SH-SY5Y (cell line): Measurements from ENCODE around the gene PLOD2.

Experiments
- GATA2 ChIP-seq: IDR thresholded peaks from 2 replicates; pipeline ENCODE4 v1.6.1; 2011; ENCODE audit warnings: mild to moderate bottlenecking, low read depth, low read length
- GATA3 ChIP-seq: IDR thresholded peaks from 2 replicates; pipeline ENCODE4 v1.6.1; 2011; ENCODE audit warnings: low read depth, mild to moderate bottlenecking, low read length, moderate library complexity

The PLOD2 gene

DNA sequence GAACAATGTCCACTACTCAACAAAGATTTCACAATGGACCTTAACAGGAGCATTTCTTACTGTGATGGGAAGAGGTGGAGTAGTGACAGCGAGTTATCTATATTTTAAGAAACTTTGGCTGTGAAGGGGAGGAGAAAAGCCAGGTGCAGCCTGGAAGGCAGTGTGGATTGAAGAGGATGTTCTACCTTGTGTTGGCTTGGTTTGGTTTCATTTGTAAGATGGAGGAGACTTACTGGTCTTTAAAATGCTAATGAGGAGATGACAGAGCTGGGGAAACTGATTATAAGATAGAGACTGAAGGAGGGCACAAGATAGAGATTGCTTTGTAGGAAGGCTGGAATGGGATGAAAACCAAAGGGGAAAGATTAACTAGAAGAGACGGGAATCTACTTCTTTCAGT lies 59.4 kb downstream of the PLOD2 start:
- TF ChIP-seq GATA2 (no peak), GATA3 (no peak)

DNA sequence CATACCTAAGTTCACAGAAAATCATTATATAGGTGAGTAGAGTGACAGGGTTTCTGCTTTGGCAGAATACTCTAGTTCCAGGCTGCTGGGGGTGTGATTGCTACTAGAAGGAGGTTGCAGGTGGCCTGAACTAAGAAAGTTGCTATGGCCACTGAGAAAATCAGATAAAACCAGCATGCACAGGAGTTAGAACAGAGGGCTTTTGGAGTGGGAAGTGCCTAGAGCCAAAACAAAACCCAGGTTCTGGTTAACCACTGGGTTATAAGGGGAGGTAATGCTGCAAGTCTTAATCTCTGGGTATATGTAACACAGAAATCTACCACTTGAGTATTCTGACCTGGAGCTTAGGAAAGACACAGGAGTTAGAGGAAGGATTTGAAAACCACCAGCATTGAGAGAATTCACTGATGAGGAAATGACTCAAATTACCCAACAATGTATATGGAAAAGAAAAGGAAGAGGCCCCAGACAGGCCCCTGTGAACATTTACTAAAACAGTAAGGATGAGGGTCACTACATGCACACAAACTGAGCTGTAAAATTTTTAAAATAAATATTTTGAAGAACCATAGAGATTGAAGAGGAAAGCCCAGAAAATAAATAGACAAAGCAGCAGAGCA lies 60.0 kb downstream of the PLOD2 start:
- no peak for TF ChIP-seq GATA3

DNA sequence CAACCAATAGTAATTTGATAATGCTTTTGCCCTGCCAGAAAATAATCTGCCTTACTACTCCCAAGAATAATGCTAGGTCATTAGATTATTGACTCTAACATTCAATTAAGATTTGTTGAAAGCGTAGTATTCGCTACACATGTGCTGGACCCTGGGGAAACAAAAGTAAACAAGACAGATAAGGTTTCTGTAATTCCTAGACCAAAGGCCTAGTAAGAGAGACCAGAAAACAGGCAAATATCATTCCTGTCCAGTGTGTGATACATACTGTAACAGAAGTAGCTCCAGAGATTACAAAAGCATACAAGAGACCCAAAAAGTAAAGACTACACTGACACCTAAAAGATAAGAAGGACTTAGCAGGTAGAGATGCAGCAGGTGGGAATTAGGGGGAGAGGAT lies 60.8 kb downstream of the PLOD2 start:
- TF ChIP-seq GATA3: no peak
- no peak for TF ChIP-seq GATA2

DNA sequence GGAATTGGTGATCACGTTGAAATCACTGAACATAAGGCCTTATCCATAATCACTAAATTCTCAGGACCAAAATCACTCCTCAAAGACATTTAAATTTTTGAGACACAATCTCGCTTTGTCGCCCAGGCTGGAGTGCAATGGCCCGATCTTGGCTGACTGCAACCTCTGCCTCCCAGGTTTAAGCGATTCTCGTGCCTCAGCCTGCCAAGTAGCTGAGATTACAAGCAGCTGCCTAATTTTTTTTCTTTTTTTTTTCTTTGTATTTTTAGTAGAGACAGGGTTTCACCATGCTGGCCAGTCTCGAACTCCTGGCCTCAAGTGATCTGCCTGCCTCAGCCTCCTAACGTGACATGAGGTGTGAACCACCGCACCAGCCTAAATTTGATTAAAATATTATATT lies 61.7 kb downstream of the PLOD2 start:
- no peak for TF ChIP-seq GATA3

DNA sequence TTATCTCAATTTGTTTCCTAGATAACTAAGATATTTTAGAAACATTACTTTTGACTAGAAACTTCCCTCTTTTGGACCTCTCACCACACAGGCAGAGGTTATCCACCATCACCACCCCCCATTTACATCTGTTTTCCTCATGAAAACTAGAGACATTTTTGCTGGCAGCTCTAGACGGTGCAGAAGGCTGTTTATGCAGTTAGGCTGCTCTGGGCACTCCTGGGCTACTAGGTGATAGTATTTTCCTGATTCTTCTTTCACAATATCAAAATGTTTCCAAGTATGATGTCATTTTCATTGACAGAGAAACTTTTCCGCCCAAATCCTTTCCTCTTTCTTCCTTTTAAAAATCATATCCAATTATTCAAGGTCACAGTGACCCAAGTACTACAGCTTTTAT lies 67.1 kb downstream of the PLOD2 start:
- TF ChIP-seq GATA3 (no peak), GATA2 (no peak)

DNA sequence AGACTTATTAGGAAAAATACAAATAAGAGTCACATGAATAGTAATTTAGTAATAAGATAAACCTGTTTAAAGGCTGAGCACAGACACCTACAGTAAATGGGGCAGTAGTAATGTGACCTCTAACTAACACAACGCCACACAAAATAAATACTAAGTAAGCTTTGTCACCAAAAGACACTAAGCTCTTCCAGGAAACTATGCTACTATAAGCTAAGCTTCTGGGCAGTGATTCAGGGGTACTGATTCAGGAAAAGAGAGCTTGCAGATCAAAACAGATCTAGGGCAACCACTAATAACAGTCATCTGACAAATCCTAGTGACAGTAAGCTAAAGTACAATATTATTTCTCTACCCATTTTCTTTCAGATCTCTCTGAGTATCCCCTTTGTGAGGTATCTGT lies 68.8 kb downstream of the PLOD2 start:
- TF ChIP-seq GATA2 (no peak), GATA3 (no peak)

DNA sequence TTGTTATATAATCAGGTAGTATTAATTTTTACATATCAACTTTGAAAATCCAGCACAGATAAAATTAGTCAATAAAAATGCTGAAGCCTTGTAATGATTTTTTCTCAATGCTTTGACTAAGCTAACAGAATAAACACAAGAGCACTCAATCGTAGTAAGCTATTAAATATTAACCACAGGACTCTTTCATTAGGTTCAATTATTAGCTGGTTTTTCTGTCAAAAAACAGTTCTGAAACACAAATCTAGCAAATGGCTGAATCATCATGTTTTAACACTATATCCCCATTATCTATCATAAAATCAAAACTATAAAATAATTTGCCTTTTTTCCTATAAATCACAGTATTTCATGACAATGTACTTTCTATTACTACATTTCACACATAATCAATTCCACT lies 69.6 kb downstream of the PLOD2 start:
- TF ChIP-seq GATA3 (no peak), GATA2 (no peak)

DNA sequence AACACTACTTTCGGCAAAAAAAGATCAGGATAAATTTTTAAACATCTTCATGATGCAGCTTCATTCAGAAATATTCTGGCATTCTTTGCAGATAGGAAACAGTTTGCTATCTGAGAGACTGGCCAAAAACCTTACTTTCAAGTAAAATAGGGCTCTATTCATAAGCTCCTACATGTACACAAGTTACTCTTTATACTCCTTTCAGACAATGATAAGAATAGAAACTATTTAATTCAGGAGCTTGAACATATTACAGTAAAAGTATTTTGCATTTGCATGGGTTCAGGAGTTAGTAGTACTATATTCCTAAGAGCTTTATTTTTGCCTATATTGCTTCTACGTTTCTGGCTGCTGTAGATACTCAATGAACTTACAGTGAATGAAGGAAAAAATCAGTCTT lies 70.5 kb downstream of the PLOD2 start:
- TF ChIP-seq GATA3: no peak
- TF ChIP-seq GATA2: no peak

DNA sequence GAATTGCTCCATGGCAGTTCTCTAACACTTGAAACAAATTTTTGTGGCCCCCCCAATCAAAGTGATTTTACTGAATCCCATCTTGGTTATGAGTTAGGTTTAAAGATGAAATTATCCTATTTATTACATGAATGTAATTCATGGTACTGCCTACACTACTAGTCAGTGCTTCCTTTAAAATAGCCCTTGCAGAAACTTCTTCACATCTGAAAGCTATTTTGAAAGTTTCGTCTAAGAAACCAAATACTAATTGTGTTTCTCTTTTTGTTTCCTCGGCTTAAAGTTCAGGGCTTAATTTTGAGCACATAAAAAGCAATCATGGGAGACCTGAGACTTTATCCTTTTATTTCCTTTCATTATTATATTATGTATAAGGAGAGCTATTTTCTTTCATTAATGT lies 72.1 kb downstream of the PLOD2 start:
- no peak for TF ChIP-seq GATA3
- no peak for TF ChIP-seq GATA2

DNA sequence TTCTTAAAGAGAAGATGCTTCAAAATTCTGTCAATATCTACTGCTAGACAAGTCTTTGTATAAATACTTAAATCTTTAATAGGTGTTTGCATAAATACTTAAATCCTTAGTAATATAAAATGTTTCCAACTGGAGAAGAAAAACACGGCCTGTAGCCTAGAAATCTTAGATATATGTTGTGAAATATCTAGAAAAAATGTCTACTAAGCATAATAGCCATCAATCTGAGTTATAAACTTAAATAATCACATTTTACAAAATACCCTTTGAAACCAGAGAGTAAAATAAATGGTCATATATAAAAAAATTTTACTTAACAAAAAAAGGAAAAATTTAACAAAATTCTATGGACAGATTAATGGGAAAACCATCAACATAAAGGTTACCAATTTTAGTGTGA lies 73.9 kb downstream of the PLOD2 start:
- TF ChIP-seq GATA3 (no peak), GATA2 (no peak)

DNA sequence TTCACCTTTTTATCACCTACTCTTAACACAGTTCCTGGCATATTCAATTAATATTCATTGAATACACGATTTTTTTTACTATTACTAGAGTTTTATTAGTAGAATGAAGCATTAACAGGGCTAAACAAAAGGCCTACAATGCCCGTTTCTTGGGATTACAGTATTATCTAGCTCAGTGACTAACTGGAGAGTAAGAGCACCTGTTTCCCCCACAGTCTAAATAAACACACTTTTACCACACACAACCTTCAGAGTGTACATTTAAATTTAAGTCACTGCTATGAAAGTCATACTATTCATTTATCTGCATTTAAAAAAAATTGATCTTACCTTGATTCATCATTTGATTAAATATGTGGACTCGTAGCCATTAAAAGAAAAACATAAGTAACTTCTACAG lies 74.8 kb downstream of the PLOD2 start:
- TF ChIP-seq GATA2 (no peak), GATA3 (no peak)

DNA sequence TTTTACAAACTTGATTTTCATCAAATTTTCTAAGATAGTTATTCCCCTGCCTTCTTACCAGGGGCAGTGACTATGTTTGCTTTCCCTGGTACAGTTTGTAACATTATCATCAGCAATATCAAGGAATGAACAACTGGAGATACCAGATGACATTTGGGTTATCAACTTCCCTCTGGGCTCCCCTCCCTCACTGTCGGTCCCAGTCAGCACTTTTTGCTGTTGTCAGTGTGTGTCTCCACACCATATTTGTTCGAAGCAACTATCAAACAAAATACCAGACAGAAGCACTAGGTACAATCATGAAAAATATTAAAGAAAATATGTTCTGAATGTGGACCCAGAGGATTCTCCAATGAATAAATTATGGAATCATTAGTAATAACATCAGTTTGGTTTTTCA lies 75.3 kb downstream of the PLOD2 start:
- TF ChIP-seq GATA3 (no peak), GATA2 (no peak)

DNA sequence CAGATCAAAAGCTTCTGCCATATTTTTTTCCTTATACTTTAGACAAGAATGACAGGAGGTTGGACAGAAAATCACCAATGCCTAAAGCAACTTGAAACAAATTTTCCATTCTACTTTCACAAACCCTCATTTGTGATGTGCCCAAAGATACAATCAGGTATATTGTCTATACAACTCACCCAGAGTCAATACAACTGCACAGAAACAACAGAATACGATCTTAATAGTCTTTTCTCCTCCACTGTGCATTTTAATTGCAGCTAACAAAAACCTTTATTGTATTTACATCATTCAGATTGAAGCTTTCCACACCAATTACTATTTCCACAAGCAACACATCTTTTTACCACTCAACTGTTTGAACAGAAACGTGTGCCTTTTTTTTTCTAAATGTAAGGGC lies 80.4 kb downstream of the PLOD2 start:
- no peak for TF ChIP-seq GATA2
- TF ChIP-seq GATA3: no peak

DNA sequence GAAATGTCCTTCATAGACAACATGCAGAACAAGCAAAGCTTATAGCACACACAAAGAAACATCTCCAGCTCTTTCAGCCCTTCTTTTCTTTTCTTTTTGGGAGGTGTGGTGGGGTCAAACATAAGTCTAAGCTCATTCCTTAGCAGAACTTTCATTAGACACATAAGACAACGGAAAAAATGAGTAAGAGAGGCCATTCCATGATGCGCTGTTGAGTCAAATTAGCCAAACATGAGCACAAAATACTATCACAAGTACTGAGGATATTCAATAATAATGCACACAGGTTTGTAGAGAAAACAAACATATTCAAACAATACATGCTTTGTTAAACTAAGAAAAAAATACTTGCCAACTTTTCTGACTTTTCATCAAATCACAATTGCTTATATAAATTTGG lies 83.0 kb downstream of the PLOD2 start:
- no peak for TF ChIP-seq GATA3
- TF ChIP-seq GATA2: no peak

DNA sequence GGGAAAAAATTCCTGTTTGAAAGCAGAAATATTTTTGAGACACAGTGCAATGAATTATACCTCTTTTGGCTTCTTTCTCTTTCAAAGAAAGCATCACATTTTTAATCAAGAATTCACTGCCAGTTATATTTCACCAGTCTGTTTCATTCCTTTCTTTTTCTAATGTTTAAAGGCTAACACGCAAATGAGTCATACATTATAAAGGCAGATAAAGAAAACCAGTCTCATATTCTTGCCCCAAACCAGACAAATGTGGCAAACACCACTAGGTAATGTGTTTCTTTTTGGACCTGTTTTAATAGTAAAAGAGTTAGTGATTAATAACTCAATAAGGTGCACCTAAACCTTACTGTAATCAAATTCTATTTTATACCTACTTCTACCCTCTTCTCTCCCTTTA lies 83.8 kb downstream of the PLOD2 start:
- TF ChIP-seq GATA3: no peak
- TF ChIP-seq GATA2: no peak

DNA sequence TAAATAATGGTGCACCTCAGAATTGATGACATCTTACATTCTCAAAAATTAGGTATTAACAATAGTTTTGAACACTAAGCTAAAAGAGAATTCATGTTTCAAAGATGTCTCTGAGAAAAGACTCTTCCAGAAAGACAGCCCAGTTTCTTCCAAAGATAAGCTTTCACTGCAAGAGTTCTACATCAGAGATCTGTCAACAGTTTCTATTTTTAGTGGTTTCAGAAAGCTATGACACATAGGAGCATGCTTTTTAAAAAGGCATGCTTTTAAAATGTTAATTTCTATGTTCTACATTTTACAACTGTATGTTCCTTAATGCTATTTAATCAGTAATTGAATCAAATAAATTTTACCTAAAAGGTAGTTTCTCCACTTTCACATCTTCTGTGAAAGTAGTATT lies 88.2 kb downstream of the PLOD2 start:
- TF ChIP-seq GATA3: no peak
- no peak for TF ChIP-seq GATA2

DNA sequence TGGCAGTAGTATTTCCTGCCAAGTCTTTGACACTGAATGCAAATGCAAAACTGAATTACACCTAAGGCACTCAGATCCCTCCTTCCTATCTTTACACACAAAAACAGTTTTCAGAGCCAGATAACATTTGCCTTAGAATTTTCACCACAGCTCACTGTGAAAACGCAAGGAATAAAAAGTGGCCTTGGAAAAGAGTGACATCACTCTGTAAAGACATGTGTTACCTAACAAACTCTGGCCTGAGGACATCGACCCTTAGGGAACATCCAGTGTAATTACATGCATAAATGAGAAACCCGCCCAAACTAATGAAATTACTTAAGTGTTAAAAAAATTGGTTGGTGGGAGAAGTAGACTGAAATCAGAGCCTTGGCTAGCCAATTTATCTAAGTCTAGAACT lies 88.9 kb downstream of the PLOD2 start:
- no peak for TF ChIP-seq GATA2
- TF ChIP-seq GATA3: no peak
